Measurements from ENCODE around the gene KCNMA1.

Gene KCNMA1

GRCh38 chr10:77498210-77498609 is 139.4 kb downstream of the KCNMA1 start:
- in situ Hi-C loops (cut with HindIII; ENCODE audit: low sequenced_read_pairs), result no loop called here

GRCh38 chr10:77497748-77498147 is 139.9 kb downstream of the KCNMA1 start:
- in situ Hi-C loops (cut with HindIII; ENCODE audit: low sequenced_read_pairs), result no loop called here

GRCh38 chr10:77496941-77497420 is 140.6 kb downstream of the KCNMA1 start:
- in situ Hi-C loops (cut with HindIII; ENCODE audit: low sequenced_read_pairs), result no loop called here

GRCh38 chr10:77494756-77495541 is 142.7 kb downstream of the KCNMA1 start:
- in situ Hi-C loops (cut with HindIII; ENCODE audit: low sequenced_read_pairs), result no loop called here

DNA sequence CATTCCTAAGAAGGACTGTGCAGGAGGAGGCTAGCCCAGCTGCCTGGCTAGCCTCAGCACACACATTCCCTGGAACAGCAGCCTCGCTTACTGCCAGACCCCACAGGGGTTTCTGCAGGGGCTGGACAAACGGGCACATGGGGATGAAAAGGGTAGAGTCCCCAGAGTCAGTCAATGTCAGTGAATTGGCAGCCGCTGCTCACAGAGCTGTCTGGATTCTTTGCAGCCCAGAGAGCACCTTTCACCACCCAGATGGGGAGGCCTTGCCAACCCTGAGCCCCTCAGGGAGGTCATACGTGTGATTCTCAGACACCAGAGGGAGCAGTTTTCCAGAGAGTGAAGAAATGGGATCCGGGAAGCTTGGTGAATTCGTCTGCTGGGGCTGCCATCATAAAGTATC is 143.3 kb downstream of the KCNMA1 start:
- in situ Hi-C loops (cut with HindIII; ENCODE audit: low sequenced_read_pairs), result no loop called here

- in situ Hi-C loops (cut with HindIII; ENCODE audit: low sequenced_read_pairs), result no loop called here
These were observed 143.8 kb downstream of the KCNMA1 start for GRCh38 chr10:77493851-77494261.

DNA sequence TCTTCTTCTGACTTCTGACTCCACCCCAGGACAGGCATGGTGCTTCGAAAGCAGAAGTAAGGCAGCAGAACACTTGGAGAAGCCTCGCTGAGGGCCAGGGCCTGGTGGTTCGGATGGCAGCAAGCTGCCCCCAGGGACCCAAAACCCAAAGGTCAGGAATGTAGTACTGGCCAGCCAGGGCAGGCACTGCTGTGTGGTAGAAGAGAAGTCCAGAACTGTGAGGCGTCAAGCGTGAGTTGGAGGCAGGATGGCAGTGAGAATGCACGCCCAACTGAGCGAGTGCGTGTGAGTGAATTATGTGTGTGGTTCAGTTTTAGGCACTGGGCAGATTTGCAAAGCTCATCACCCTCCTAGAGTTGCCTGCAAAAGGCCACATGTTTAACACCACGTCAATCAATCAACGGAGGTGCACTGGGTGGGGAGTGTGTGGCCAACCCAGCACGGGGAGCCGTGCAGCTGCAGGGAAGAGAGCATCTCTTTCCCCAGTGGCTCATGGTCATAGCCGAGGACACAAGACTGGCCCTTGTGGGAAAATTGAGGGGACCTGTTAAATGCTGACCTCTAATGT is 144.3 kb downstream of the KCNMA1 start:
- in situ Hi-C loops (cut with HindIII; ENCODE audit: low sequenced_read_pairs), result no loop called here

GRCh38 chr10:77492368-77492994 is 145.1 kb downstream of the KCNMA1 start:
- in situ Hi-C loops (cut with HindIII; ENCODE audit: low sequenced_read_pairs), result no loop called here

GRCh38 chr10:77490534-77491314 is 146.9 kb downstream of the KCNMA1 start:
- in situ Hi-C loops (cut with HindIII; ENCODE audit: low sequenced_read_pairs), result no loop called here

DNA sequence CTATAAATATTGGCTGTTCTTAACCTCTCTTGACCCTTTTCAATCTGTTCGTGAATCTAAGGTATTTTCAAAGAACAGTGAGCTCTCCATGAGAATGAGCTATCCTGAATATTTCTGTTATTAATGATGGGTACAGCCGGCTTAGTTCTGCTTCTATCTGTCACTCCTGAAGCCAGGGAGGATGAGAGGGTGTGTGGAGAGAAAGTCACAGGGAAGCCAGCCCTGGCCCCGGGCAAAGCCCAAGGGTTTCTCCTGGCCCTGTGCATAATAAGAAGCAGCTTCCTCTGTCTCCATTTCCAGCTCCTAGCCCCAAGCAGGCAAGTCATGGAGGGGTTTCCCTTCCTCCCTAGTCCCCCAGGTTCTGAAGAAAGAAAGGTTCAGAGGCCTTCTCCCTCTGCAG is 151.1 kb downstream of the KCNMA1 start:
- in situ Hi-C loops (cut with HindIII; ENCODE audit: low sequenced_read_pairs), result no loop called here

GRCh38 chr10:77485847-77486246 is 151.8 kb downstream of the KCNMA1 start:
- in situ Hi-C loops (cut with HindIII; ENCODE audit: low sequenced_read_pairs), result no loop called here

DNA sequence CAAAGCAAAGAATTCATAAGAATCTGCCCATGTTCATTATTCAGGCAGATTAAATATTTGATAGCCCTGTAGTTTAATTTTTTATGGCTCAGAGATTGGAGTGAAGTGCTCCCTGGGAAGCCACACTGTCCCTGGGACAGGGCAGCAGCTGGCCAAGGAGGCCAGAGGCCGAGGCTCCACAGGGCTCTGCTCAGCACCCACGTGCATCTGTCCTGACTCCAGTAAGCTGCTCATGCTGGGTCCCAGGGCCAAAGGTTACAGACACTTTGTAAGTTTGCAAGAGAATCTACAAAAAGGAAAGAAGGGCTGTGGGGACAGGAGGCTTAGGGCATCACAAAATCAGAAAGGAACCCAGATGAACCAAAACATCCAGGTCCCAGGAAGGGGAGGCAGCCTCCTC is 155.5 kb downstream of the KCNMA1 start:
- in situ Hi-C loops (cut with HindIII; ENCODE audit: low sequenced_read_pairs), result loop anchor here (5.0 kb wide), 1 partner anchor 160 kb away; no protein-coding TSS in a partner anchor

GRCh38 chr10:77479586-77479985 is 158.0 kb downstream of the KCNMA1 start:
- in situ Hi-C loops (cut with HindIII; ENCODE audit: low sequenced_read_pairs), result no loop called here

DNA sequence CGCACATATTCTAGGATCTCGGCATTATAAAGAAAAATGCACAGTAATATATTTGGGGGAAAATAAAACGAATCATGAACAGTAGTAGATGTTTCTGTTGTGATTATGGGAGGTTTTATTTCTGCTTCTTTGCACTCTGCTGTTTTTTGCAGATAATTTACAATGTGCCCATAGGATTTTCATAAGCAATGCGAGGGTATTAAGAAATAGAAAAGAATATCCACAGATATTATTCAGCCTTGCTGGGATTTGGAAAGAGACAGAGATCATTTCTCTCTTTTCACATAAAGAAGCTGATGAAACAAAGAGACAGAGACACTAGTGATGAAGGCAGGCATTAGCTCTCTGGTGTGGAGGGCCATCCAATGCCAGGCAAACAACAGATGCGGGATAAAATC is 158.6 kb downstream of the KCNMA1 start:
- in situ Hi-C loops (cut with HindIII; ENCODE audit: low sequenced_read_pairs), result no loop called here

DNA sequence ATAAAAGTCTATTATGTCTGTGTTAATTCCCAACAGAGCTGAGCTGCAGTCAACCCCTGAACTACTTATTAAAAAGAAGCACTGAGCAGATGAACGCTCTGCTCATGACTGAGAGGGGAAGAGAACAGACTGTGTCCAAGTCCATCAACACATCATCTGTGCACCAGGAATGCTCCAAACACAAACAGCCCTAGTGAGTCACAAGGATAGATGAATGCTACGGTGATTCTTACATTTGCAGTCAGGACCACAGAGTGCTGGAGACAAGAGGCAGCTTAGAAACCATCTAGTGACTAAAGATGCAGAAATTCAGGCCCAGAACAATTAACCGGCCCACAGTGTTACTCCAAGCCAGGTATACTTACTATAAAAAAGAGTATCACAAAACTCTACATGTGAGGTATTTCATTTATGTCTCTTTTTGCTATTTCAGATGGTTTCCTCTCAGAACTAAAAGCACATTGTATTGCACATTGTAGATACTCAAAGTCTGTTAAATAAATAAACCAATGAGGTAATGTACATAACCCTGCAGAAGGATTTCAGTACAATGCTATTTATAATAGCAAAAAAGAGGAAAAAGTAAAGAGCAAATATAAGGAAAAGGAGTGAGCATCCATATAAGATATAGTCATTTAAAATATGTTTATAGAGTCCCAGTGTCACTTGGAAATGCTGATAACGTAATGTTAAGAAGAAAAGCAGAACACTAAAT is 159.2 kb downstream of the KCNMA1 start:
- in situ Hi-C loops (cut with HindIII; ENCODE audit: low sequenced_read_pairs), result no loop called here

- in situ Hi-C loops (cut with HindIII; ENCODE audit: low sequenced_read_pairs), result no loop called here
These were observed 162.1 kb downstream of the KCNMA1 start for GRCh38 chr10:77475522-77475921.

- in situ Hi-C loops (cut with HindIII; ENCODE audit: low sequenced_read_pairs), result no loop called here
These were observed 162.7 kb downstream of the KCNMA1 start for GRCh38 chr10:77474939-77475338.

DNA sequence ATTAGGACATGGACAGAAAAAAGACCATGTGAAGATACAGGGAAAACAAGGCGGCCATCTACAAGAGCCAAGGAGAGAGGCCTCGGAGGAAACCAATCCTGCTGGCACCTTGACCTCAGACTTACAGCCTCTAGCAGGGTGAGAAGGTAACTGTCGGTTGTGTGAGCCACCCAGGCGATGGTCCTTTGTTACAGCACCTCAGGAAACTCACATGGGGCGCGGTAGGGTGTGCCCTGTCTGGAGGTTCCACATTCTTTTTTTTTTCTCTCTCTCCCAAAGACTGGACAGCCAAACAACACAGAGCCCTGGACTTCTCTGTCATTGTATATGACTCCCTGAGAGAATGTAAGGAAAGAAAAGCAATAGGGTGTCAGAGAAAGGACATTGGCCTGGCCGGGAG is 163.2 kb downstream of the KCNMA1 start:
- in situ Hi-C loops (cut with HindIII; ENCODE audit: low sequenced_read_pairs), result no loop called here

- in situ Hi-C loops (cut with HindIII; ENCODE audit: low sequenced_read_pairs), result no loop called here
These were observed 165.5 kb downstream of the KCNMA1 start for GRCh38 chr10:77472146-77472545.

GRCh38 chr10:77471069-77471536 is 166.5 kb downstream of the KCNMA1 start:
- in situ Hi-C loops (cut with HindIII; ENCODE audit: low sequenced_read_pairs), result no loop called here
